Vagina (tissue), 2 donors: ENCODE results near the gene CLHC1. TPM values are rescaled to one million over a fixed set of nuclear protein-coding genes. Genes with fewer than 3 reads are reported as not detected.

Experiments
- DNase-seq, 2 donors: peaks; one replicate each; pipeline ENCODE4 v3.0.0-alpha.2; 2017; ENCODE audit errors: extremely low spot score in 2 of 2
- H3K27ac ChIP-seq: fragments of 200-600 bp; sonication (generic); one replicate; pipeline ENCODE4 v1.5.1; 2019
- H3K27me3 ChIP-seq: fragments of 200-600 bp; sonication (generic); one replicate; pipeline ENCODE4 v1.5.1; 2019
- H3K36me3 ChIP-seq, 2 donors: fragments of 200-600 bp; sonication (generic); one replicate each; pipeline ENCODE4 v1.5.1; 2017 to 2019
- H3K4me1 ChIP-seq: fragments of 200-600 bp; sonication (generic); one replicate; pipeline ENCODE4 v1.5.1; 2019
- H3K4me3 ChIP-seq, 2 donors: fragments of 200-600 bp; sonication (generic); 1 replicate in 1 of 2; 2 replicates in 1 of 2; pipeline ENCODE4 v1.5.1; 2016 to 2019
- H3K9me3 ChIP-seq: fragments of 200-600 bp; sonication (generic); one replicate; pipeline ENCODE4 v1.5.1; 2019
- CTCF ChIP-seq, 3 experiments: fragments of 450-650 bp in 2 of 3; fragments of 200-600 bp in 1 of 3; sonication (generic) in 1 of 3; IDR thresholded peaks; one replicate each; pipeline ENCODE4 v1.5.1; 2017 to 2019; ENCODE audit warnings: antibody characterized with exemption in 3 of 3, mild to moderate bottlenecking in 2 of 3, moderate library complexity in 2 of 3
- POLR2A ChIP-seq, 2 donors: fragments of 450-650 bp; IDR thresholded peaks; one replicate each; pipeline ENCODE4 v1.6.1; 2017; ENCODE audit warnings: antibody characterized with exemption in 2 of 2, mild to moderate bottlenecking in 2 of 2, moderate library complexity in 2 of 2
- POLR2AphosphoS5 ChIP-seq, 2 donors: sonication (generic); formaldehyde crosslinking; IDR thresholded peaks; one replicate each; pipeline ENCODE4 v1.9.0; 2017; ENCODE audit warnings: antibody characterized with exemption in 2 of 2, mild to moderate bottlenecking in 2 of 2, low read depth in 1 of 2; ENCODE audit not compliant: insufficient read depth in 1 of 2
- intact Hi-C: fragments of 100-400 bp; cut with DNase I; formaldehyde crosslinking; loops from one replicate; pipeline ENCODE4 v1.15.1; 2023
- total RNA-seq: library from RNA; depleted of rRNA; stranded (reverse); fragments of >200 nt; gene quantifications from one replicate; pipeline ENCODE4 v1.2.3, GENCODE V29; 2016

The CLHC1 gene
- total RNA-seq, 1 donor from 2014 or later: 4.7 TPM

GRCh38 chr2:55138014-55138881 is 93.8 kb downstream of the CLHC1 start:
- intact Hi-C loops: no loop called here

GRCh38 chr2:55137024-55137958 is 94.8 kb downstream of the CLHC1 start:
- Histone ChIP-seq H3K27me3 (no peaks in the 10 kb centered on the region), H3K4me3 (no peak overlapping the region), H3K9me3 (no peaks in the 10 kb centered on the region), H3K27ac (no peak overlapping the region), H3K36me3 (no peaks in the 10 kb centered on the region), H3K4me1 (peaks cover 32% of the 10 kb centered on the region)
- intact Hi-C loops: no loop called here
- no peak for DNase-seq
- TF ChIP-seq POLR2A (IDR thresholded peaks at IDR 0.05) (no peak), CTCF (IDR thresholded peaks at IDR 0.05) (no peak), POLR2AphosphoS5 (IDR thresholded peaks at IDR 0.05; ENCODE audit: insufficient read depth in 1 of 2, low read depth in 1 of 2) (no peak)

More at GRCh38 chr2:55138014-55138881, 93.8 kb downstream of the CLHC1 start:
- no peak overlapping the region for H3K27ac ChIP-seq
- TF ChIP-seq POLR2AphosphoS5 (IDR thresholded peaks at IDR 0.05; ENCODE audit: insufficient read depth in 1 of 2, low read depth in 1 of 2) (no peak), CTCF (IDR thresholded peaks at IDR 0.05) (no peak), POLR2A (IDR thresholded peaks at IDR 0.05) (no peak)
- H3K4me1 ChIP-seq: peaks cover 30% of the 10 kb centered on the region
- no peaks in the 10 kb centered on the region for H3K36me3 ChIP-seq
- no peaks in the 10 kb centered on the region for H3K9me3 ChIP-seq
- no peaks in the 10 kb centered on the region for H3K27me3 ChIP-seq
- DNase-seq: no peak
- H3K4me3 ChIP-seq: no peak overlapping the region

GRCh38 chr2:55136138-55136541 is 96.0 kb downstream of the CLHC1 start:
- intact Hi-C loops: no loop called here
- no peak overlapping the region for H3K4me3 ChIP-seq
- no peaks in the 10 kb centered on the region for H3K27me3 ChIP-seq
- TF ChIP-seq CTCF (IDR thresholded peaks at IDR 0.05) (no peak), POLR2AphosphoS5 (IDR thresholded peaks at IDR 0.05; ENCODE audit: insufficient read depth in 1 of 2, low read depth in 1 of 2) (no peak), POLR2A (IDR thresholded peaks at IDR 0.05) (no peak)
- H3K4me1 ChIP-seq: peaks cover 32% of the 10 kb centered on the region
- H3K9me3 ChIP-seq: no peaks in the 10 kb centered on the region
- no peaks in the 10 kb centered on the region for H3K36me3 ChIP-seq
- DNase-seq: no peak
- H3K27ac ChIP-seq: no peak overlapping the region

GRCh38 chr2:55135491-55135890 is 96.6 kb downstream of the CLHC1 start:
- peaks cover 32% of the 10 kb centered on the region for H3K4me1 ChIP-seq
- H3K36me3 ChIP-seq: no peaks in the 10 kb centered on the region
- H3K9me3 ChIP-seq: no peaks in the 10 kb centered on the region
- H3K27me3 ChIP-seq: no peaks in the 10 kb centered on the region
- intact Hi-C loops: no loop called here
- no peak overlapping the region for H3K4me3 ChIP-seq
- DNase-seq: no peak
- no peak overlapping the region for H3K27ac ChIP-seq
- TF ChIP-seq CTCF (IDR thresholded peaks at IDR 0.05) (no peak), POLR2A (IDR thresholded peaks at IDR 0.05) (no peak), POLR2AphosphoS5 (IDR thresholded peaks at IDR 0.05; ENCODE audit: insufficient read depth in 1 of 2, low read depth in 1 of 2) (no peak)
